ENCODE results near the gene THSD7A. TPM values are rescaled to one million over a fixed set of nuclear protein-coding genes. Genes with fewer than 3 reads are reported as not detected.

The THSD7A gene
- total RNA-seq, 4 donors from 2014 or later, result 16.2 to 36.4 (median 21.5) TPM

DNA sequence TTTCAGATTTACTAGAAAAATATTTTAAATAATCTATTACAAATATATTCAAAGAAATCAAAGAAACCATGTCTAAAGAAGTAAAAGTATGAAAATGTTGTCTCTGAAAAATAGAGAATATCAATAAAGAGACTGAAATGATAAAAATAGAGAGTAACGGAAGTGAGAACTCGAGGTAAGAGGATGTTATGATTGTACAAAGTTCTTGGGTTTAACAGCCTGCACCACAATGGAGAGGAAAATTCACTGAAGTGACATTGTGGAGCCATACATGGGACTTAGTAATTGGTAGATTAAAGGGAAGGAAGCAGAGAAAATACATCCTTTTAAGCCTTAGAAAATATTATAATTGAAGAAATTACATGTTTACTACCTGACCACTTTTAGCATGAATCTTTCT is 77.9 kb downstream of the THSD7A start:
- Histone ChIP-seq H3K4me3 (no peak overlapping the region), H3K27ac (no peak overlapping the region), H3K27me3 (no peaks in the 10 kb centered on the region), H3K36me3 (no peaks in the 10 kb centered on the region), H3K4me1 (no peaks in the 10 kb centered on the region), H3K9me3 (no peaks in the 10 kb centered on the region)
- no peak for DNase-seq
- TF ChIP-seq POLR2A (IDR thresholded peaks at IDR 0.05), result no peak
- TF ChIP-seq, protein P1, sequence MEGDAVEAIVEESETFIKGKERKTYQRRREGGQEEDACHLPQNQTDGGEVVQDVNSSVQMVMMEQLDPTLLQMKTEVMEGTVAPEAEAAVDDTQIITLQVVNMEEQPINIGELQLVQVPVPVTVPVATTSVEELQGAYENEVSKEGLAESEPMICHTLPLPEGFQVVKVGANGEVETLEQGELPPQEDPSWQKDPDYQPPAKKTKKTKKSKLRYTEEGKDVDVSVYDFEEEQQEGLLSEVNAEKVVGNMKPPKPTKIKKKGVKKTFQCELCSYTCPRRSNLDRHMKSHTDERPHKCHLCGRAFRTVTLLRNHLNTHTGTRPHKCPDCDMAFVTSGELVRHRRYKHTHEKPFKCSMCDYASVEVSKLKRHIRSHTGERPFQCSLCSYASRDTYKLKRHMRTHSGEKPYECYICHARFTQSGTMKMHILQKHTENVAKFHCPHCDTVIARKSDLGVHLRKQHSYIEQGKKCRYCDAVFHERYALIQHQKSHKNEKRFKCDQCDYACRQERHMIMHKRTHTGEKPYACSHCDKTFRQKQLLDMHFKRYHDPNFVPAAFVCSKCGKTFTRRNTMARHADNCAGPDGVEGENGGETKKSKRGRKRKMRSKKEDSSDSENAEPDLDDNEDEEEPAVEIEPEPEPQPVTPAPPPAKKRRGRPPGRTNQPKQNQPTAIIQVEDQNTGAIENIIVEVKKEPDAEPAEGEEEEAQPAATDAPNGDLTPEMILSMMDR (IDR thresholded peaks at IDR 0.05), result no peak
- intact Hi-C loops (cut with DNase I; ENCODE audit: low total_unique reads), result no loop called here

DNA sequence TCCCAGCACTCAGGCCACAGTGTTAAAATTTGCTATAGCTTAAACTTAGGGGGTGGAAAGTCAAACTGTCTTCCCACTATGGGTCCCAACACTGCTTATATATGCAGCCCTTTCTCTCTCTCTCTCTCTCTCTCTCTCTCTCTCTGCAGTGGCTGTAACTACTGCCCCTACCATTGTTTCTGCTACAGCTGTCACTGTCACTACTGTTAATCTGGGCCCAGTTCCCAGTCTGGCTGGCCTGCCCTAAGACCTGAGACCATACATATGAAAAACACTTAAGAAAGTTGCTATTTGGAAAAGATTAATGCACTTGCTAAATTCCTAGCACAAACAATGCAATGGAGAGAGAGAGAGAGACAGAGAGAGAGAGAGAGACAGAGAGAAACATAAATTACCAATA is 78.6 kb downstream of the THSD7A start:
- no peaks in the 10 kb centered on the region for H3K27me3 ChIP-seq
- intact Hi-C loops (cut with DNase I; ENCODE audit: low total_unique reads), result no loop called here
- H3K9me3 ChIP-seq, result no peaks in the 10 kb centered on the region
- H3K36me3 ChIP-seq, result no peaks in the 10 kb centered on the region
- no peak for TF ChIP-seq POLR2A (IDR thresholded peaks at IDR 0.05)
- TF ChIP-seq, protein P1 (IDR thresholded peaks at IDR 0.05), result no peak
- H3K27ac ChIP-seq, result no peak overlapping the region
- H3K4me1 ChIP-seq, result no peaks in the 10 kb centered on the region
- DNase-seq, result no peak
- no peak overlapping the region for H3K4me3 ChIP-seq

DNA sequence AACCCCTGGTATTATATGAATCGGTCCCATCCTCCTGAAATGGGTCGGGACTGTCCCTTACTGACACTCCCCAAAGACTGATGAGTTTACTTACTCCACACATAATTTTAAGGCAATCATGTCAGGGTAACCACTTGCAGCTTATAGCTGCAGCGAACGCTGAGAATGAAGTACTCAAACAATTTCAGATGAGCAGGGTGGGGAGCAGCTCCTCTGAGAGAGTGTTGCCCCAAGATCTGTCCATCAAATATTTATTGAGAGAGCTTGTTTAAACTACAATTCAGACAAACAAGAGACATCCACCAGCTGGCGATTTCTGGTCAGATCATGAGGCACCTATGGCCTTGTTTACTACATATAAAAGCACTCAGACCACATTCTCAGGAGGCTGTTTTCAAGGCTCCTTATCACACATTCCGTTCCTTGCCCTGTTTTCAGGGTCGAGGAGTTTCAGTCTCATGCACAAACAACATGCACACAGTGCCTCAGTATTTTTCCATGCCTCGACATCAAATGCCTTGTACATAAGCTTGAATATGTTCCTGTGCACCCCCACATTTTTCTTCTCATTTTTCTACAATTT is 80.1 kb downstream of the THSD7A start:
- H3K27me3 ChIP-seq, result no peaks in the 10 kb centered on the region
- no peaks in the 10 kb centered on the region for H3K9me3 ChIP-seq
- TF ChIP-seq, protein P1 (IDR thresholded peaks at IDR 0.05), result no peak
- no peak for TF ChIP-seq POLR2A (IDR thresholded peaks at IDR 0.05)
- DNase-seq, result no peak
- no peak overlapping the region for H3K4me3 ChIP-seq
- H3K4me1 ChIP-seq, result no peaks in the 10 kb centered on the region
- no peak overlapping the region for H3K27ac ChIP-seq
- no peaks in the 10 kb centered on the region for H3K36me3 ChIP-seq
- intact Hi-C loops (cut with DNase I; ENCODE audit: low total_unique reads), result no loop called here

DNA sequence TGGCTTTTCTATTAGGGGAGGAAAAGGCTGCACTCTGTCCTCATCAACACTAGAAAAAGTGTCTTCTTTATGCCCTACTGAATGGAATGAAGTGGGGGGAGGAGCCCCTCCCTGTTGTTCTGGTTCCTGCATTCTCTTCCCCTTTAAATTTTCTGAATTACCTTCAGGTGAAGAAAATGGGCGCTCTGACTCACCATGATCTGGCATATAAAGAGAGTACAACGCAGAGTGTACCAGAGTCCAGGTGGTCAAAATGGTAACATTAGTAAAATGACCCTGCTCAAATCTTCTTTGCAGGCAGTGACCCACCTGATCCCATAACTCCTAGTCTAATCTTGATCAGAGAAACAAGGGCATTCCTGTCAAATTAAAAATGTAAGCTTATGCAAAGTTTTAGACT is 80.7 kb downstream of the THSD7A start:
- H3K4me1 ChIP-seq, result no peaks in the 10 kb centered on the region
- TF ChIP-seq, protein P1 (IDR thresholded peaks at IDR 0.05), result no peak
- TF ChIP-seq POLR2A (IDR thresholded peaks at IDR 0.05), result no peak
- H3K27ac ChIP-seq, result no peak overlapping the region
- H3K9me3 ChIP-seq, result no peaks in the 10 kb centered on the region
- intact Hi-C loops (cut with DNase I; ENCODE audit: low total_unique reads), result no loop called here
- no peaks in the 10 kb centered on the region for H3K36me3 ChIP-seq
- DNase-seq, result no peak
- H3K4me3 ChIP-seq, result no peak overlapping the region
- no peaks in the 10 kb centered on the region for H3K27me3 ChIP-seq

- Histone ChIP-seq H3K4me3 (no peak overlapping the region), H3K36me3 (no peaks in the 10 kb centered on the region), H3K27ac (no peak overlapping the region), H3K9me3 (no peaks in the 10 kb centered on the region), H3K27me3 (no peaks in the 10 kb centered on the region), H3K4me1 (no peaks in the 10 kb centered on the region)
- intact Hi-C loops (cut with DNase I; ENCODE audit: low total_unique reads), result no loop called here
- no peak for DNase-seq
- no peak for TF ChIP-seq POLR2A (IDR thresholded peaks at IDR 0.05)
- TF ChIP-seq, protein P1 (IDR thresholded peaks at IDR 0.05), result no peak
Observed at GRCh38 chr7:11750191-11750590, 81.8 kb downstream of the THSD7A start.
